GM12878 (cell line): ENCODE measurements around the gene COL6A1.

Source experiments
- CTCF ChIP-seq, 3 experiments: IDR thresholded peaks in 2 of 3; conservative IDR thresholded peaks in 1 of 3; 2 replicates each; pipeline ENCODE4 v1.5.1; 2011; ENCODE audit warnings: low read depth in 3 of 3, low read length in 3 of 3, mild to moderate bottlenecking in 3 of 3, control low read depth in 2 of 3, moderate library complexity in 2 of 3, inconsistent platforms in 1 of 3, mixed read lengths in 1 of 3; ENCODE audit not compliant: control insufficient read depth in 2 of 3, insufficient read depth in 1 of 3; ENCODE audit errors: extremely low read depth in 1 of 3
- IRF3 ChIP-seq: fragments of 450-650 bp; IDR thresholded peaks from 2 replicates; pipeline ENCODE4 v1.6.1; 2014; ENCODE audit warnings: mild to moderate bottlenecking
- KDM1A ChIP-seq: fragments of 200-600 bp; sonication (generic); IDR thresholded peaks from 2 replicates; pipeline ENCODE4 v1.6.1; 2016; ENCODE audit warnings: borderline replicate concordance
- POLR2A ChIP-seq: IDR thresholded peaks from 2 replicates; pipeline ENCODE4 v1.6.1; 2011; ENCODE audit warnings: low read depth, mild to moderate bottlenecking, low read length
- POLR2AphosphoS2 ChIP-seq: IDR thresholded peaks from 2 replicates; pipeline ENCODE4 v1.6.1; 2011; ENCODE audit warnings: low read depth, mild to moderate bottlenecking, low read length, improper control_type of control experiment, moderate library complexity
- POLR2AphosphoS5 ChIP-seq: IDR thresholded peaks from 2 replicates; pipeline ENCODE4 v1.6.1; 2011; ENCODE audit warnings: mild to moderate bottlenecking, low read length, inconsistent platforms
- RELA ChIP-seq: fragments of 450-650 bp; IDR thresholded peaks from 2 replicates; pipeline ENCODE4 v1.8.0; 2014; ENCODE audit warnings: borderline replicate concordance; ENCODE audit not compliant: partially characterized antibody
- SKIL ChIP-seq: fragments of 450-650 bp; IDR thresholded peaks from 2 replicates; pipeline ENCODE4 v1.6.1; 2017; ENCODE audit warnings: mild to moderate bottlenecking, low read depth, inconsistent platforms; ENCODE audit not compliant: poor library complexity, severe bottlenecking
- TAF1 ChIP-seq: IDR thresholded peaks from 2 replicates; pipeline ENCODE4 v1.6.1; 2011; ENCODE audit warnings: mild to moderate bottlenecking, low read depth, low read length, borderline replicate concordance
- USF2 ChIP-seq: IDR thresholded peaks from 2 replicates; pipeline ENCODE4 v1.6.1; 2011; ENCODE audit warnings: low read depth, low read length, improper control_type of control experiment, borderline replicate concordance
- YBX1 ChIP-seq: fragments of 450-650 bp; IDR thresholded peaks from 2 replicates; pipeline ENCODE4 v1.6.1; 2016; ENCODE audit warnings: antibody characterized with exemption
- ZBTB33 ChIP-seq: fragments of 450-650 bp; IDR thresholded peaks from 2 replicates; pipeline ENCODE4 v1.6.1; 2017; ENCODE audit warnings: mild to moderate bottlenecking

- TF ChIP-seq POLR2A (no peak), POLR2AphosphoS5 (no peak), RELA (no peak), TAF1 (no peak), CTCF (IDR thresholded peaks at IDR 0.05 in 2 of 3, conservative IDR thresholded peaks at IDR 0.05 in 1 of 3; ENCODE audit: control insufficient read depth in 2 of 3, extremely low read depth in 1 of 3, insufficient read depth in 1 of 3, low read depth in 3 of 3, low read length in 3 of 3) (no peak), ZBTB33 (no peak), KDM1A (no peak), POLR2AphosphoS2 (no peak), USF2 (no peak), SKIL (no peak), IRF3 (no peak), YBX1 (no peak)
Measured at GRCh38 chr21:45949928-45950739, 31.4 kb upstream of the COL6A1 start.
